GM18868 (cell line): ENCODE results near the gene ESPL1.

Experiments
- ATAC-seq: cut with Tn5 transposase; IDR thresholded peaks from one replicate; pipeline ENCODE4 v1.9.1; 2021; ENCODE audit warnings: mild to moderate bottlenecking, moderate library complexity; ENCODE audit not compliant: unreplicated experiment

Gene ESPL1

DNA sequence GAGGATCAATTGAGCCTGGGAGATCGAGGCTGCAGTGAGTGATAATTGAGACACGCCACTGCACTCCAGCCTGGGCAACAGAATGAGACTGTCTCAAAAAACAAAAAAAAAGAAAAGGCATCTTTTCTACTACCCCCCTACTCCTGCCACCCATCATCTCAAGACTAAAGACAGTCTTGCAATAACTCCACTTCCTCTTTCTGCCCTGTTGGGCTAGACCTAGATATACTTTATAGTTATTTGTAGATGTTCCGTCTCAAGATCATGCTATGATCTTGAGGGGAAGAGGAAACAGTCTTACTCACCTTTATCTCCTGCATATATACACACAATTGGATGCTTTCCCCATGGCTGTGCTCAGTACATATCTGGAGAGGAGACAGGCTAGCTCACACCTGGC lies 12.1 kb upstream of the ESPL1 start:
- ATAC-seq = peak; percentile 58

DNA sequence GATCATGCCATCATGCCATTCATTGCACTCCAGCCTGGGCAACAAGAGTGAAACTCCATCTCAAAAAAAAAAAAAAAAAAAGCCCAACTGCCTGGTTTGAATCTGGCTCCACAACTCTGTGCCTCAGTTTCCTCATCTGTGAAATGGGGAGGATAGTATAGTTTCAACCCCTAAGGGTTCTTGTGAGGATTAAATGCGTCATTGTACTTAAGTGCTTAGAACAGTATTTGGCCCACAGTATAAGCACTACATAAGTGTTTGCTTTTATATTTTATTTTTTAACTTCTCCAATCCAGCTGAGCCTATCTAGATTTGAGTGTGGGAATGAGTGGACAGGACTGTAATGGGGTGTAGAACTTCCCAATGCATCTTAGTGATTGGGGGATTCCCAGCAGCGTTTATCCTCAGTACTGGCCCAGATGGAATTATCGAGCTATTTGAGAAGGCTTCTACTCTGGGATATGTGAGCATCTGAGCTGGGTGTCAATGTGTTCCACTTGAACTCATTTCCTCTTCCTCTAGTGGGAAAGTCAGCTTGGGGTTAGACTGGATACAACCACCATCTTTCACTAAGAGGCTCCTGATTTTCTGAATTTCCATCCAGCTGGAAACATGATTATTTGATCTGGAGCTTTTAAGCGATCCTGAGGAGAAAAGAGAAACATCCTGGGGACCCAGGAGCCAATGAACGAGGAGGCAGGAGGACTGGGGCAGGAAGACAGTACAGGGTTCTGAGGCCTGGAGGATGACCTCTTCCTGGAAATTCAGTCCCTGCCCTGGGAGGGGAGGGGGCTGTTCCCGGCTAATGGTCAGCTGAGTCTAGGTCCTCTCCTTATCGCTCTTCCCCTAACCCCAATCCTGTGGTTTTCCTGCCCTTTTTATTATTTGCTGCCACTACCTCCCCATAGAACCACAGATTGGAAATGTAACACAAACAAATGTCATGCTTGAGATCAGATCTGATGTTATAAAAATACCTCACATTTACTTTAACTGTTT lies 9.3 kb upstream of the ESPL1 start:
- ATAC-seq = no peak

DNA sequence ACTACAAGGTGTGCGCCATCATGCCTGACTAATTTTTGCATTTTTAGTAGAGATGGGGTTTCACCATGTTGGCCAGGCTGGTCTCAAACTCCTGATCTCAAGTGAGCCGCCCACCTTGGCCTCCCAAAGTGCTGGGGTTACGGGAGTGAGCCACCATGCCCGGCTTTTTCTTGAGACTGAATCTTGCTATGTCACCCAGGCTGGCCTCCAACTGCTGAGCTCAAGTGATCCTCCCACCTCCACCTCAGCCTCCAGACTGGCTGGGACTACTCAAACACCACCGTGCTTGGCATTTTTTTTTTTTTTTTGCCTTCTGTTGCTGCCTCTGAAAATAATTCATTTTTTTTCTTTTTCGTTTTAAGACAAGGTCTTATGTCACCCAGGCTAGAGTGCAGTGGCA lies 8.2 kb upstream of the ESPL1 start:
- no peak for ATAC-seq

DNA sequence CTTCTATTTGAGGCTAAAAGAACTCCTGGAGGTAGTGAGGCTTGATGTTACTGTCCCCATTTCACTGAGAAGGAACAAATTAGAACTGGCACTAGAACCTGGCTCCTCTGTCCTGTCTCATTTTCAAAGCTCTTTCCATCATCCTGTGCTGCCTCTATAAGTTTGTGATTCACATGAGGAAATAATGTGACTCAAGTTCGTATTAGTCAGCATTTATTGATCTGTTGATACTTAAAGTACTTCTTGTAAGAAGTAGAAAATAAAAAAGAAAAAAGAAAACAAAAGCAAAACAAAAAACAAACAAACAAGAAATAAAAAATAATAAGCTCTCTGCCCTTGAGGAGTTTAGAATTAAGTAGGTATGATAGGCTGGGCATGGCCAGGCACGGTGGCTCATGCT lies 2.3 kb upstream of the ESPL1 start:
- no peak for ATAC-seq

GRCh38 chr12:53267306-53267998 lies 647 bp upstream of the ESPL1 start:
- peak; percentile 24 for ATAC-seq

GRCh38 chr12:53268630-53269562 lies 797 bp downstream of the ESPL1 start:
- no peak for ATAC-seq

- ATAC-seq = no peak
Measured at GRCh38 chr12:53274445-53274844, 6.3 kb downstream of the ESPL1 start.

- no peak for ATAC-seq
Measured at GRCh38 chr12:53276511-53276910, 8.4 kb downstream of the ESPL1 start.

GRCh38 chr12:53277981-53278380 lies 9.9 kb downstream of the ESPL1 start:
- ATAC-seq = no peak

GRCh38 chr12:53279283-53279869 lies 11.3 kb downstream of the ESPL1 start:
- no peak for ATAC-seq

DNA sequence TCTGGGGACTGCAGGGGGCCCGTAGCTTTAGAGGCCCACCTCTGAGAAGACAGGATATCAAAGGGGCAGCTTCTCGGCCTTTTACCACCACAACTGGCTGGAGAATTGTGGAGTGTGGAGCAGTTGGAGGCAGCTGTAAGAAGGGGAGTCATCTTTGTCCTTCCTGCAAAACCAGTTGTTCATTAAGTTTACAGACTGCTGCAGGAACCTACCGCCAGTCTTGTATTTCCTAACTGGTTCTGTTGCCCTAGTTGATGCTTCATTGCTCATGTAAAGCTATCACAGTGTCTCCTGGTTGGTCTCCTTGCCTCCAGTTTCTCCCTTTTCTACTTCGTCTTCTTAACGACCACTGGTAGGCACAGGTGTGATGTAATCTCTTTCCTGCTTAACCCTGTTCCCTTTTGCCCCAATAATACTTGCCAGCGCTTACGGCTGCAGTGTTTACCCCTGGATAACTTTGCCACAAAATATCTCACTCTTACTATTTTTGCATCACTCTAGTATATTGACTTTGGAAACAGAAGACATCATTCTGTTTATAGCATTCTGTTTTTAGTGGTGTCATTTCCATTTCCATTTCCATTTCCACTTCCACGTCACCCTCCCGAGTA lies 11.9 kb downstream of the ESPL1 start:
- no peak for ATAC-seq

DNA sequence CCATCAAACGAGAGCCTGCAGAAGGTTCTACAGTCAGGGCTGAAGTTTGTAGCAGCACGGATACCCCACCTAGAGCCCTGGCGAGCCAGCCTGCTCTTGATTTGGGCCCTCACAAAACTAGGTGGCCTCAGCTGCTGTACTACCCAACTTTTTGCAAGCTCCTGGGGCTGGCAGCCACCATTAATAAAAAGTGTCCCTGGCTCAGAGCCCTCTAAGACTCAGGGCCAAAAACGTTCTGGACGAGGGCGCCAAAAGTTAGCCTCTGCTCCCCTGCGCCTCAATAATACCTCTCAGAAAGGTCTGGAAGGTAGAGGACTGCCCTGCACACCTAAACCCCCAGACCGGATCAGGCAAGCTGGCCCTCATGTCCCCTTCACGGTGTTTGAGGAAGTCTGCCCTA lies 18.3 kb downstream of the ESPL1 start:
- no peak for ATAC-seq

DNA sequence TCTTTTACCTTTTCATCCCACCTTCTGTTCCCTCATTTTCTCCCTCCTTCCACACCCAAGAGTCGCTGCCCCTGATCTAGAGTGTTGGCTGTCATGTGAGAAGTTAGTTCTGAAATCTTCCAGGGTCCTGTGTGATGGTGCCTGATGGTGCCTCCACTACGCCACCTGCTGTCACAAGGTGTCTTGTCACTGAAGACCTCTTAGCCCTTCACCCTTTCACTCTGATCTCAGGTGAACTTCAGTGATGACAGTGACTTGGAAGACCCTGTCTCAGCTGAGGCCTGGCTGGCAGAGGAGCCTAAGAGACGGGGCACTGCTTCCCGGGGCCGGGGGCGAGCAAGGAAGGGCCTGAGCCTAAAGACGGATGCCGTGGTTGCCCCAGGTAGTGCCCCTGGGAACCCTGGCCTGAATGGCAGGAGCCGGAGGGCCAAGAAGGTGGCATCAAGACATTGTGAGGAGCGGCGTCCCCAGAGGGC lies 19.7 kb downstream of the ESPL1 start:
- ATAC-seq = no peak

- ATAC-seq = no peak
Measured at GRCh38 chr12:53288322-53288721, 20.2 kb downstream of the ESPL1 start.

GRCh38 chr12:53289891-53290290 lies 21.8 kb downstream of the ESPL1 start:
- ATAC-seq = no peak

- ATAC-seq = no peak
Measured at GRCh38 chr12:53290661-53291060, 22.6 kb downstream of the ESPL1 start.

- no peak for ATAC-seq
Measured at GRCh38 chr12:53292426-53292825, 24.3 kb downstream of the ESPL1 start.

- peak; percentile 86 for ATAC-seq
Measured at GRCh38 chr12:53295070-53295890, 27.2 kb downstream of the ESPL1 start, which contains the start of gene PFDN5. TSS of gene PFDN5 (plus strand) at chr12:53295542. CDS start at chr12:53295568, 26 bp downstream.

DNA sequence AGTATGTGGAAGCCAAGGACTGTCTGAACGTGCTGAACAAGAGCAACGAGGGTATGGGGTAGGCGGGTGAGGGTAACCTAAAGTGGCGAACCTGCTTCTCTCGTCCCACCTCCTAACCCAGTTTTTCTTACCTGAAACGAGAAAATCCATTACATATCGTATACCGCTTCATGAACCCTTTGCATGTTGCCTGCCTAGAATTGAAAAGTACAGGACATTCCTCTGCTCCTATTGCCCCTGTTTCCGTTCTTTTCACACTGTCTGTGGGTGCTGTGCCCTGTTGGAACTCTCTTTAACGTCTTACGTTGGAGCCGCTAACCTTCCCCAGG lies 27.8 kb downstream of the ESPL1 start:
- no peak for ATAC-seq
